HL-60/S4 (cell line): ENCODE measurements around the gene NLK.
"Not testable (repeated sequence)": the region's sequence is repeated elsewhere in the genome, so short reads cannot be mapped to it uniquely, and the experiment has no call there.

Experiments
- in situ Hi-C: fragments of 300-500 bp; cut with MboI; formaldehyde crosslinking; loops from 2 replicates; pipeline ENCODE4 v1.14.3; 2022; ENCODE audit warnings: low sequenced_read_pairs

NLK gene

DNA sequence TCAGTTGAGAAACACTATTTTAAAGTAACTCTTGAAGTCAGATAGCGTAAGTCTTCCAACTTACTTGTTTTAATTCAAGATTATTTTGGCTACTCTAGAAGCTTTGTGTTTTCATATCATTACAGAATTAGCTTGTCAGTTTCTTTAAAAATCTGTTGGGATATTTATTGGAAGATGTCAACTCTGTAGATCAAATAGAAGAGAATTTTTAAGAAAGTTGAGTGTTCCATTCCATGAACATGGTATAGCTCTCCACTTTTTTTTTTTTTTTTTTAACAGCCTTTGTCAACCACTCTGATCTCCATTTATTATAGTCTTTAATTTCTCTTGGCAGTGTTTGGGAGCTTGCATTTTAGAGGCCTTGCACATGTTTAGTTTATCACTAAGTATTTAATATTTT, 28.7 kb downstream of the NLK start:
- in situ Hi-C loops, result no loop called here

DNA sequence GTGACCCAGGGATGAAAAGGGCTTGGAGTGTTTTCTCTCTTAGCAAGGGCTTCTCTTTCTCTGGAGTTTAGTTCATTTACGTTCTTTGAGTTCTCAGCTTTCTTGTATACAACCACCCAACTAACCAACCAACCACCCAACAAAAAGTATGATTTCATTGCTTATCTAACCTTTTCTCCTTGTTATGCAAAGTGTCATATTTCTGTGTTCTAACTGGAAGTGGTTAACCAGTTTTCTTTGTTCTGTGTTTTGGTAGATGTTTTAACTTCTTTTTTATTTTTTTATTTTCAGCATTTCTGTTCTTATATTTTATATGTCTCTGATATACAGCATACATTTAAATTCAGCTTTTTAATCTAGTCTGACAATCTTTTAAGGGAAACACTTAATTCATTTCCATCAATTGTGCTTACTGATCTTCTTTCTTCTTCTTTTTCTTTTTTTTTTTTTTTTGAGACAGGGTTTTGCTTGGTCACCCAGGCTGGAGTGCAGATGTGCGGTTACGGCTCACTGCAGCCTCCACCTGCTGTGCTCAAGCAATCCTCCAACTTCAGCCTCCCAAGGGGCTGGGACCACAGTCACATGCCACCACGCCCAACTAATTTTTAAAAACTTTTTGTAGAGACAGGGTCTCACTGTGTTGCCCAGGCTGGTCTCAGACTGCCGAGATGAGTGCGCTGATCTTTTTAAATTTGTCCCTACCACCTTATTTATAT, 29.6 kb downstream of the NLK start:
- in situ Hi-C loops, result no loop called here

DNA sequence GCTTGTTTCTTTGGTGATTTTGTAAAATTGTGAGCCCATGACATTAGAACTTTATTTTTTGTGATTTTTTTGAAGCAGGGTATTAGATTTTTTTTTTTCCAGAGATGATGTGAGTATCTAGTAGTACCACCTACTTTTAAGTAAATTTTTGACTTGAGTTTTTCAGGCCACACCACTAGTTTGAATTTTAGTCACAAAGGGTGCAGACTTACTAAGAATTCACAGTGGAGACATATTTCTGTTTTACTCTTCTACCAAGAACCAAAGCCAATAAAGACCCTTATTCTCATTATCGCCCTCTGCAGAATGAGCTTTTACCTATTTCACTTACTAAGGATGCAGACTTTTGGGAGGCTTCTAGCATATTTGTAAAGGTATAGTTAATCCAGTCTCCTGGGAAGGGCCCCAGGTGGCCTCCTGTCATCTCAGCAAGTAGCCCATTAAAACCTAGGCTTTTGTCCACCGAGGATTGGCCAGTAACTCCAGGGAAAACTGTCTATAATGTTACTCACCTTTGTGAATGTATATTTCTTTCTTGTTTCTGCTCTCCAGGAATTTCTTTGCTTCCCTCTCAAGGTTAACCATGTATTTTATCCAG, 30.6 kb downstream of the NLK start:
- in situ Hi-C loops, result no loop called here

DNA sequence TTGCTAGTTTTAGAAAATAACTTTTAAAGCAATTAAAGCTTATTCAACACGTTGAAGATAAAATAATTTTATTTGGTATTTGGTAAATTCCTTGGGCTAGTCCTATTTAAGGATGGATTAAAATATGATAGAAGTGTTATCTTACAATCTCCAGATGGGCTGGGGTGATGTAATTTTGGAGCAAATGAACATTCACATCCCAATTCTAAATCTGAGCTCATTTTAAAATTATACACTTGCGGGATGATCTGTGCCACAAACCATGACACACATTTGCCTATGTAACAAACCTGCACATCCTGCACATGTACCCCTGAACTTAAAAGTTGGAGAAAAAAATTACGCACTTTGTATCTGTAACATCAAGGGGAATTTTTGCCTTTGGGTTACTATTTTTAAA, 31.5 kb downstream of the NLK start:
- in situ Hi-C loops, result no loop called here

DNA sequence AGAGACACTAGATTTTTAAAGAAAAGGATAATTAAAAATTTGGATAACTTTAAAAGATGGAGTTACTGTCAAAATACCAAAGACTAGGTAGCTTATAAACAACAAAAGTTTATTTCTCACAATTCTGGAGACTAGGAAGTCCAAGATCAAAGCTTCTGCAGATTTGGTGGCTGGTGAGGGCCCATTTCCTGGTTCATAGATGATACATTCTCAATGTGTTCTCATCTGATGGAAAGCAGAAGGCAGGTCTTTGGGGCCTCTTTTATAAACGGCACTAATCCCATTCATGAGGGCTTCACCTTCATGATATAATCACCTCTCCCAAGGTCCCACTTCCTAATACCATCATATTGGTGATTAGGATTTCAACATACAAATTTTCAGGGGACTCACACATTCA, 33.7 kb downstream of the NLK start:
- in situ Hi-C loops, result no loop called here

DNA sequence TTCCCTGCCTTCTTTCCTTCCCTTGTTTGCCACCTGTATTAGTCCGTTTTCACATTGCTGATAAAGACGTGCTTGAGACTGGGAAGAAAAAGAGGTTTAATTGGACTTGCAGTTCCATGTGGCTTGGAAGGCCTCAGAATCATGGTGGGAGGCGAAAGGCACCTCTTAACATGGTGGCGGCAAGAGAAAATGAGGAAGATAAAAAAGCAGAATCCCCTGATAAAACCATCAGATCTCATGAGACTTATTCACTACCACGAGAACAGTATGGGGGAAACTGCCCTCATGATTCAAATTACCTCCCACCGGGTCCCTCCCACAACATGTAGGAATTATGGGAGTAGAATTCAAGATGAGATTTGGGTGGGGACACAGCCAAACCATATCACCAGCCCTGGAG, 34.7 kb downstream of the NLK start:
- in situ Hi-C loops, result not testable (repeated sequence)

DNA sequence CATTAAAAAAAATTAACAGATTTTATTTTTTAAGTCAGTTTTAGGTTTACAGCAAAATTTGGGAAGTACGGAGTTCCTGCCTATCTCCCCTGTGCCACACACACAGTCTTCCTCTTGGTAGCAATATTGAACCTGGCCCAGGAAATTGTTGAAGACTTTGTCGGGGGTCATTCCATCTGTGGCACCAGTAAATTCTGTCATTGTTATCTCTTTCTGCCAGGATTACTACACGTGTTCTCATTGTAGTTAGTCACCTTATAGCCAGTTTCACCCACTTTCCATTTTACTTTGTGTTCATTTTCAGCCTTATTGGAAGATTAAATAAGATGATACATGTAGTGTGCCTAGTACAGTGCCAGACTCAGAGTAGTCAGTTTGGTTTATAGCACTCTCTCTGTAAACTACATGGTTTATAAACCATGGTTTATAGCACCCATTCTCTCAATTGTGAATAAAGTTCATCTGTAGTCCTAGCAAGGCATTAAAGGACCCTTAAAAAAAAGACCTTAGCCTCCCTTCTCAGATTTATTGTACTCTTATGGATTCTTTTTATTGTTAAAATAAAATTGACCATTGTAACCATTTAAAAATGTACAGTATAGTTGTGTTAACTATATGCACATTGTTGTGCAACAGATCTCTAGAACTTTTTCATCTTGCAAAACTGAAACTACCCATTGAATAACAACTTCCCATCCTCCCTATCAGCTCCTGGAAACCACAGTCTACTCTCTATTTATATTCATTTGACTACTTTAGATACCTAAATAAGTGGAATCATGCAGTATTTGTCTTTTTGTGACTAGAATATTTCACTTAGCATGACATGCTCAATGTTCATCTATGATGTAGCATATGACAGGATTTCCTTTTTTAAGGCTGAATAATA, 36.1 kb downstream of the NLK start:
- in situ Hi-C loops, result no loop called here

DNA sequence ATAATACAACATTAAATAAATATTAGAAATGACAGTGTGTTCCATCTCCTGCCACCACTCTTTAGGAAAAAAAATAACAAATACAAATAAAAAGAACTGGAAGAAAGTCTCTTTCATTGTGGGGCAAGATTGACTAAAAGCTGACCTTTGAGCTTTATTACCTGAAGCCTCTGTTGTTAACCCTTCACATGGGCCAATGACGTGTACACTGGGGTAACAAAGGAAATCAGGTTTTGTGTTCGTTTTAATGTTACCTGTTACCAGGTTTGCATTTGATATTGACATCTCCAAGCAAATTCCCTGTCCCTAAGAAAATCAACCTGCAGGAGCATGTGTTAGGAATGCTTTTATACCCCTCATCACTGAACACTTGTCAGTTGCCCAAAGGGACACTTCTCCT, 39.0 kb downstream of the NLK start:
- in situ Hi-C loops, result no loop called here

DNA sequence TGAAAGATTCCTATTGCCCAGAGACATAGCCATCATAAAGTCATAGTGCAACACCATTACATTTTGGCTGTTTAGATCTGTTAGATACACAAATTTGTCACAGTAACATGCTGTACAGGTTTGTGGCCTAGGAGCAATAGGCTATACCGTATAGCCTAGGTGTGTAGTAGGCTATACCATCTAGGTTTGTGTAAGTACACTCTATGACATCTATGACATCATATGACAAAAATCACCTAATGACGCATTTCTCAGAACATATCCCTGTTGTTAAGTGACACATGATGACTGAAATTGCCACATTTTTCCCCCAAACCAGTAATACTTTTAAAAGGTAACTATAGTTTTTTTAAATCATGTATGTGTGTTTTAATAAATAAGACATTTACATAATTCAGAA, 43.3 kb downstream of the NLK start:
- in situ Hi-C loops, result no loop called here

DNA sequence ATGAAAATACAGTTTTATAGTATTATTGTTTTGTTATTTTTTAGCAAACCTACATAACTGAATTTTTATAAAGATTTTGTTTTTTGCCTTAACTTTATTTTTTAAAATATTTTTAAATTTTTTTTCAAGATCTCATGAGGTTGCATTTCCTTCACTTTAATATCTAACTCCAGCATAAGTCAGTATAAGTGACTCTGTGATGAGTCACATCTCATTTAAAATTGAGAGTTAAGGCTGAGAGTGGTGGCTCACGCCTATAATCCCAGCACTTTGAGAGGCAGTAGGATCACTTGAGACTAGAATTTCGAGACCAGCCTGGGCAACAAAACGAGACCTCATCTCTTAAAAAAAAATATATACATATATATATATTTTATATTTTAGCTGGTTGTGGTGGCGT, 44.0 kb downstream of the NLK start:
- in situ Hi-C loops, result no loop called here

DNA sequence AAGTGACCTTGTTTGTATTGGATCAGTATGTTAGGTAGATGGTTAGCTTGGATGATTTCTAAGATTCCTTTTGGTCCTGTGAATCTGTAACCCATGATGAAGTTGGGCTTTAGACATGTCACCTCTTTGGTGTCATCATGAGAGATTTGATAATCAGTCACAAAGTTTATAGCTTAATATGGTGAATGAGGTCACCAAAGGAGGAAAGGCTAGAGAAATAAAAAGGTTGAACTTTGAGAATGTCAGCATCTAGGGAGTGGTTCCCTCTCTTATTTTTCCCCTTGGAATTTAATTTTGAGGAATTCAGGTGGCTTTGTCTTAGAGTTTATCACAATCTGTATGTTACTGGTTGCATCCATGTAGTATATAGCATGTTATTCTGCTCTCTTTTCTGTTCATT, 45.3 kb downstream of the NLK start:
- in situ Hi-C loops, result no loop called here

DNA sequence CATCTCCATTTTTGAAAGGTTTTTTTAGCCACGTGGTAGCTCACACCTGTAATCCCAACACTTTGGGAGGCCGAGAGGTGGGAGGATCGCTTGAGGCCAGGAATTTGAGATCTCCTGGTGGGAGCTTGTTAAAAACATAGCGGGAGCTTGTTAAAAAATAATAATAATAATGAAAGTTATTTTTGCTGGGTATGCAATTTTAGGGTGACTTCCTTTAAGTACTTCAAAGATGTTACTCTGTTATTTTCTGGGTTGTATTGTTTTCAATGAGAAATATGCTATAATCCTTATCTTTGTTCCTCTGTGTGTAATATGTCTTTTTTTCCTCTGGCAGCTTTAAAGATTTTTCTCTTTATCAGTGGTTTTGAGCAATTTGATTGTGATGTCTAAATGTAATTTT, 48.1 kb downstream of the NLK start:
- in situ Hi-C loops, result no loop called here

DNA sequence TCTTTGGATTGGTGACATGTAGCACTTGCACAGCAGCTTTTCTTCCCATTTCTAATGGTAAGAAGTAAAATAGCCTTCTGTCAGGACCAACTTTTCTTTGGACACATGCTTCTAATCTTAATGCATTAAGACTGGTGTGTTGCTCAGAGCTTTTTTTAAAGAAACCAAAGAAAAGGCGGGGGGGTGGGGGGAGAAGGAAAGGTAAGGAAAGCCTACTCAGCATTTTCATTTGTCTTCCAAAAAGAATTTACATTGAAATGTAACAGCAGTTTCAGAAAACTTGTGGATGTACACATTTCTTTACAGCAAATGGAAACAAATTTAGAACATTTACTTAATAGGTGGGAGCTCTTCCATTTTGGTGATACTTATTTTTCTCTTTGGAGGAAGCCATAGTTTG, 49.6 kb downstream of the NLK start:
- in situ Hi-C loops, result no loop called here

DNA sequence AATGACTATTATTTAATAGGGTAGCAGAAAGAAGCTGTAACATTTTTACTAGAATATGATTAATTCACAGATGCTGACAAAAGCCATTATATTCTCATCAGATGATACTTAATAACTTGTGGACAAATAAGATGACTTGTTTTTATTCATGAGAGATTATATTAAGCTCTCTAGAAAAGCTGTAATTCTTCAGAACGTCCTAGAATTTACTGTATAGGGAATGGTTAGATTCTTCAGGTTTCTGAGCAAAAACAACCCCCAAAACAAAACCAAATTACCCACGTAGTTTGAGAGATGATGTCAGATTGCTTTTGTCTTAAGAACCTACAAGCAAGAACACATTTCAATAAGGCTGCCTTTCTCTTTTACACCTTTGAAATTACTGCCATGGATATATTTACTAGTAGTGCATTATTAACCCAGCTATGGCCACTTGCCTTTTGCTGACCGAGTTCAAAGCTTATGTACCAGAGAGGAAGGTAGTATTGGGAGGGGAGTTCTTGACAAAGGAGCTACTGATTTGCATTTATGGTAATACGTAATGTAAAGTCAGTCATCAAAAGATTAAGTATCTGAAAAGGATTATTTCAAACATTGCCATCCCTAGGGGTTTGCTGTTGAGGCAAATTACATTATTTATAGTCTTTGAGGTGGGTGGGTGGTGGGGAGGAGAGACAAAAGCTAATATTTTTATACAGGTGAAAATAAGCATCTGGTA, 51.7 kb downstream of the NLK start:
- in situ Hi-C loops, result no loop called here

DNA sequence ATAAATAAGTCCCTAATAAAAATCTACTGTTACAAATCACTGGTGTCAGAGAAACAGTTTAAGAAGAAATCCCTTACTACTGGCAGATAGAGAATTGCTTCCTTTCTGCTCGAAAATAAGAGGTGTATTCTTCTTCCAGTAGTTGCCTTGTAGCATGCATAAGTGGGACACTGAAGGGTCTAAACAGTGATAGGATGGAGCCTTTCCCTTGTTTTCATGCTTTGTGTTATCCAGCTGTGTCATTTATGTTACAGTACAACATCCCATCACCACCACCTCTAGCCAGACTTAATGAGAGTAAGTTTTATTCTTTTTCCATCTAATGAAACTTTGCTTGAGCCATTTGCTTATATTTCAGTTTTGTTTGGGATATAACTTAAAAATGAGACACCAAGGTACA, 54.3 kb downstream of the NLK start:
- in situ Hi-C loops, result no loop called here

DNA sequence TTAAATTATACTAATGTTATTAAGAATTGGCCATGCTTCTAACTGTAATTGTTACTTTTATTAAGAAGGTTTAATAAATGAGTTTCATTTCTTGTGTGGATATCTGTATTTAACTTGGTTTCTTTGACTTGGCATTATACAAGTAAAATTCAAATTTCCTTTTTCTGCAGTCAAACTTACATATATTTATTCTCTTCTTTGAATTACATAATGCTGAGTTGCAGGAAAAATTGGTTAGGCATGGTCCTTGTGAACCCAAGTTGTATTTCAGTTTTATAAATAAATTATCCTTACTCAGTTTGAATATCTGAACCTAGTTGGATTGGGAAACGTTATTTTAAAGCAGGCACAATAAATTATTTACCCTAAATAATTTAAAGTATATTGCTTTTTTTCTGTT, 54.8 kb downstream of the NLK start:
- in situ Hi-C loops, result no loop called here

DNA sequence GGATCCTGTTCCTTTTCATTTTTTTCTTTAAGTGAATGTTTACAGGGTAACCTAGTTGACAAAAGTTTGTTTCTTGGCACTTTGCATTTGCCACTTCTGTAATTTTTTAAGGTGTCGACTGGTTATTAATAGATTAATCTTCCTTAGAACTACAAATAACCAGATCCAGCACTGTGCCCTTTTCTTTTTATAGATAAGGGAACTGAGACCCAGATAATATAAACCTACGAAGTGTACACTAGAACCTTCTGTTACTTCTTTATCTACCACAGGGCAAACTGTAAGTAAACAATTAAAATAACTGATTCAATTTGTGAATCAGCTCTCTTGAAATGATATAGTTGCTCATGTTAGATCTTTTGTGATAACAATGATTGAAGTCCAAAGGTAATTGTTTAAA, 55.4 kb downstream of the NLK start:
- in situ Hi-C loops, result no loop called here

DNA sequence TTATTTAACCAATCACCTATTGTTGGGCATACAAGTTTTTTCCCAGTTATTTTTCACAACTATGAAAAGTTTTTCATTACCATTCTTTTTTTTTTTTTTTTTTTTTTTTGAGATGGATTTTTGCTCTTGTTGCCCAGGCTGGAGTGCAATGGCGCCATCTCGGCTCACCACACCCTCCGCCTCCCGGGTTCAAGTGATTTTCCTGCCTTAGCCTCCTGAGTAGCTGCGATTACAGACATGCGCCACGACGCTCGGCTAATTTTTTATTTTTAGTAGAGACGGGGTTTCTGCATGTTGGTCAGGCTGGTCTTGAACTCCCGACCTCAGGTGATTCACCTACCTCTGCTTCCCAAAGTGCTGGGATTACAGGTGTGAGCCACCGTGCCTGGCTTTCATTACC, 56.1 kb downstream of the NLK start:
- in situ Hi-C loops, result not testable (repeated sequence)

DNA sequence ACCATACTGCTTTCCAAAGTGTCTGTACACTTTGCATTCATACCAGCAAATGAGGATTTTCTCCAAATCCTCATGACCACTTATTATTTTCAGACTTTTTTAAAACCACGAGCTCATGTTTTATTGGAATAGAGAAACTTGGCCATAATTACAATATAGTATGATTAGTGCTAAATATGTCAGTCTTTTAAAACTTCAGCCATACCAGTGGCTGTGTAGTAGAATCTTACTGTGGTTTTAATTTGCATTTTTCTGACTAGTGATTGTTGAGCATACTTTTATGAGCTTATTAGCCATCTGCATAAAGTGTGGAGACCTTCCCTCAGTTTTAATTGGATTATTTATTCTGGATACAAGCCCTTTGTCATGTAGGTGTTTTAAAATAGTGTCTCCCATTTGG, 57.8 kb downstream of the NLK start:
- in situ Hi-C loops, result no loop called here

DNA sequence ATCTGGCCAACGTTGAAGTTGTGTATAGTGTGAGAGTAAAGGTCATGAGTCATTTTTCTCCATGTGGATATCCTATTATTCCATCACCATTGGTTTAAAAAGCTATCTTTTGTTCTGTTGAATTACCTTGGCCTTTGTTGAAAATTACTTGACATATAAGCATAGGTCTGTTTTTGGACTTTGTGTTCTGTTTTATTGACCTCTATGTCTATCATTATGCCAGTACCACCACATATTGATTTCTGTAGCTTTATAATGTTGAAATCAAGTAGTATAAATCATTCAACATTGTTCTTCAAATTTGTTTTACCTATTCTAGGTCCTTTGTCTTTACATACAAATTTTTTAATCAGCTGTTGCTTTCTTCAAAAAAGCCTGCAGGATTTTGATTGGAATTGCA, 58.5 kb downstream of the NLK start:
- in situ Hi-C loops, result no loop called here

DNA sequence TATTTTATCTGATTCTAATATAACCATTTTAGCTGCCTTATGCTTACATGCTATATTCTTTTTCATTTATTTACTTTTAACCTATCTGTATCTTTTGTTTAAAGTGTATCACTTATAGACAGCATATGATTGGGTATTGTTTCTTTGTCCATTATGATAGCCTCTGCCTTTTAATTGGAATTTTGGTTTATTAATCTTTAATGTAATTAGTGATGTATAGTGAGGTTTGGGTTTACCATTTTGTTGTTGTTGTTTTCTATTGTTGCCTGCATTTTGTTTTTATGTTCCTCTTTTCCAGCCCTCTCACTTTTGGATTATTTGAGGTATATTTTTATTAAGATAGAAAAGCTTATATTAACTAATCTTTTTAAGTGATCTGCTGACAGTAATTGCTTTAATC, 59.4 kb downstream of the NLK start:
- in situ Hi-C loops, result no loop called here
